Left renal pelvis (tissue), 4 donors: ENCODE results near the gene PDE4B. TPM values are rescaled to one million over a fixed set of nuclear protein-coding genes. Genes with fewer than 3 reads are reported as not detected.

Experiments
- DNase-seq, 4 donors: peaks; one replicate each; pipeline ENCODE4 v3.0.0-alpha.2; 2013; ENCODE audit warnings: low read depth in 4 of 4, low spot score in 3 of 4
- polyA plus RNA-seq, 4 donors: library from polyadenylated mRNA; unstranded; fragments of 120-200 nt; gene quantifications; one replicate each; pipeline ENCODE4 v1.2.1, GENCODE V29; 2013; ENCODE audit not compliant: insufficient read length in 4 of 4

PDE4B gene
- polyA plus RNA-seq, 4 donors = 6.5 to 11.2 (median 8.3) TPM

DNA sequence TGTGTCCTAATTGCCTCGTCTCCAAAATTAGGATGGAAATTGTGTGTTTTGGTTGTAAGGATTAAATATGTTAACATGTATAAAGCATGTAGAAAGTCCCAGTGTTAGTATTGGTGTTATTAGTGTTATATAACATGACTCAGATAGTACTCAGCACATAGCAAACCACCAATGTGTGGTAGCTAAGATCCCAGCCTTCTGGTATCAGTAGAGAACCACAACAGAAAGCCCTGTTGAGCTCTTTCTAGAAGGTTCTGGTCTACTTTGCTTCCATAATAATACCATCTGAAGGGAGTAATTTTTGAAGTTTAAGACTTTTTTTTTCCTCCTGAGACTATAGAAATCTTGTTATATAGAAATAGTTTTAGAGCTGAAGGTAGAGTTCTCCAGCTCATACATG is 481.9 kb downstream of the PDE4B start:
- DNase-seq = no peak

DNA sequence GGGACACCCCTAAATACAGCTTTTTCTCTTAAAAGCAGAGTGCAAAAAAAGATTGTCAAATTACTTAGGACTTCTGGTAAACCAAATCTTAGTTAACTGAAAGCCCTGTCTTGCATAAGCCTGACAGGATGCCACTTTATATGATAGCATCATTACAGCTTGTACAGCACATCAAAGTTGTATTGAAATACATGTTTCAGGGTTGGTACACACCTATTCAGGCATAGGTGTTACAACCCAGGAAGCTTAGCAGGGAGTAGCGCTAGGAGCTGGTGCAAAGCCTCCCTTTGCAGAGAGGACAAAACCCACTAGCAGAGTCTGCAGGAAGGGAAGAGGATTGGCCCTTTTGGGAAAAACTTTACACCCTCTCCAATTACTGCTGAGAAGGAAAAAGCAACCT is 482.4 kb downstream of the PDE4B start:
- DNase-seq = no peak

DNA sequence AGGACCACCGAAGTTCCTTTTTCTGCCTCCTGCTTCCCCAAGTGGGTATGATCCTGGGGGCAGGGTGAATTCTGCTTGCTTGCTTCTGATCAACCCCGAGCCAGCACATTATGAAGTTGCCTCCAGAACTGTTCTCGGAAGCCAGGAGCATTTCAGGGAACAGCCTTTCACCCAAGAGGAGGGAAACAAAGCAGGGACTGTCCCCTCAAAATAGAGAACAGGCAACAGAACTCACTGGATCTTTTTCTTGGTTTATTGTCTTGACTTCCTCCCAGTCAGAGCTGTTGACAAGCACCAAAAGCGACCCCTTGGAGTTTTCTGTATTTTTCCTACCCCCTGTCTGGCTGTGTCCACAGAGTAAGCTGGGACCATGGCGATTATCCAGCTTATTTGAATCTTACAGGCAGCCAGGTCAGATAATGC is 482.9 kb downstream of the PDE4B start:
- DNase-seq = no peak

DNA sequence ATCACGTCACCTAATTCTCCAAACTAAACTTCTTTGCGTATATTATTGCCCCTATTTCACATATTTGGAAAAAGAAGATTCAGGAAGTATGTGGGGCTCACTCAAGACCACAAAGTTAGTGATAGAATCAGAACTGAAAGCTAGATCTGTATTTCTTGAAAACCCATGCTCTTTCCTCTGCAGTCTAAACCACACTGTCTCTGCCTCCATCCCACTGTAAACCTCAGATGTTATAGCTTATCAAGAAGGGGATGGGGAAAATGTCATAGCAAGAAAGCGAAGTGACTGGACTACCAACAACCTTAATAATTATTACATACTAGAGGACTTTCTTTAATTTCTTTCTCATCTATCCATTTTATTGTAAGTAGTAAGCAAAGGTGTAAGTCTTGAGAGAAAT is 483.5 kb downstream of the PDE4B start:
- DNase-seq = no peak

DNA sequence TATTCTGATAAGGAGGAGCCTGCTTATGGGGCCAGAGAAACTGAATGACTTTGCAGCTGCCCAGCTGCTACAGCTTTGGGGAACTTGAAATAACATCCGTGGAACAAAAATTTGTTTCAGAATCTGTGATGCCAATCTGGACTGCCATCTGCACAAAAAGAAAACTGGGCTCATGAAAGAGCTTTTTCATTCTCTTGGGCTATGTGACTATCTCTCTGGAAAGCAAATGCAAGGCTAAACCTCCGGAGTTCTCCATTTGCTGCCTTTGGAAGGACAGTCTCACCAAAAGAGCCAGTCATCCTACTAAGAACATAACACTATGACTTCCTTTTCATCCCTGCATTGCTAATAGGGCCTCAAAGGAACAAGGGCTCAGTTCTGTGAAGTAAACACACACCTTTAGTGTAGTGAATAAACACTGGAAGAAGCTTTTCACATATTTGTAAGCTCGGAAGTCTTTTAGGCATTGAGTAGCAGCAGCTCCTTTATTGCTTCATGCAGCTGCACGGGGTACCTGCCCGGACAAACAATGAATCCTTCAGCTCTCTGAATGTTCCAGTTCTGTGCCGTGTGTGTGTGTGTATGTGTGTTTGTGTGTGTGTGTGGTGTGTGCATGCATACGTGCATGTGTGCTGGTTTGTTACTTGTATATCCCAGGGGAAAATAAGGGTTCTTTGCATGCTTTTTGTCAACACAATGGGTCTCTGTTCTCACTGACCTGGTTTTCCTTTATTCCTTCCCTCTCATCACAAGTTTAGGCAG is 485.7 kb downstream of the PDE4B start:
- no peak for DNase-seq

DNA sequence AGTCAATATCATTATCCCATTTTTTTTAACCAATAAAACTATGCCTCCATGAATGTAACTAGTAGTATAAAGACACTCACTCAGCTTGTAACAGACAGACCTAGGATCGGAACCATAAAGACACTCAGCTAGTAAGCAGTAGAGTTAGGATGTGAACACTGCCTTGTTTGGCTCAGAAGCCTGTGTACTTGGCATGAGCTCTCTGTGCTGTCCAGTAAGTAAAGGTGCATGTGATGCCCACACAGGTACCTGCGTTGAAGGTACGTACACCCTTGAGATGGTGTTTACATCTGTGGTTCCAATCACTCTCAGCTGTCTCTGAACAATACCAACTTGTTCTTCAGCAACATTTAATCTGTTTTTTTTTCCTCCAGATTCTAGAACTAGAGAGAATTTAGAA is 489.1 kb downstream of the PDE4B start:
- DNase-seq = no peak

DNA sequence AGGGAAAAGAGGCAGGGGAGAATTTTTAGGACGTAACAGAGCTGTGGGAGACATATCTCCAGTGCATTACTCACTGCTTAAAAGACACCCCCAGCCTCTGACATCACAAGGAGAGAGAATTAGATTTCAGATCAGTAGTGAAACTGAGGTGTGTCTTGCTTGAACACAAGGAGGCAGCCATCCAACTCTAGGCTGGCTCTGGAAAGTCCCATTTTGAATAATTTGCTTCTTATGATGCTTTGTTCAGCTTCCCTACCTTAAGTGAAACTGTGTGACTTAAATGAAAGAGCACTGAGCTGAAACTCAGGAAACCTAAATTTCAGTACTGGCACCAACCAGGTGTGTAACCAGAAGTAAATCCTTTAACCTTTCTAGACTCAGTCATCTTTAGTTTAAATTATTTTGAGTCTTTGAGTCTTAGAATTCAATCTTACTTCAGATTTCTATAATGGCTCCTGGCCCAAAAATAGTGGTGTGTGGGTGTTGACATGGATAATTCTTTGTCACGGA is 489.7 kb downstream of the PDE4B start:
- no peak for DNase-seq

DNA sequence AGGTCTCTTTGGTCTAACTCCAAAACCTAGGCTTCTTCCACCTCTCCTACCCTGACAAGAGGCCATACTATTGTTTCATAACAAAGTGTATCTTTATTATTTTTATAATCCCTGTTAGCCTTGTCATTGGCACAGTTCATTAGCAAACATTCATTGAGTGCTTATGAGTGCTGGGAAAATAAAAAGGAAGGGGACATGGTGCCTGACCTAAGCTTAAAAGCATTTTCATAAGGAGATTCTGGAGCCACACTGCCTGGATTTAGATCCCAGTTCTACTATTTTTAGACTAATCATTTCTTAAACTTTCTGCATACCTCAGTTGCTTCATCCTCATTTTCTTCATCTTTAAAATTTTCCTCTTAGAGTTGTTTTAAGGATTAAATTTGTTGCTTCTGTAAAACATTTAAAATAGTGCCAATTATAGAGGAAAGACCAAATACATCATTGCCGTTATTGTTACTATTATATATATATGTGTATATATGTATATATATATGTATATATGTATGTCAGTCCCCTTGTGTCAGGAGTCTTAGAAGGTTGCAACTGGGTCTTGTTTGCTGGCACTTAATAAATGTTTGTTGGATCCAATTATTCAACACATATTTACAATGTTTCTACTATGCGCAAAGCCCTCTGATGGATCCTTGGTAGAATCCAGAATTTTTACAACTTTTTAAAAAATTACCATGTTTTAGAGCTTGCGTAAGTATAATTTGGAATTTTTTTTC is 490.4 kb downstream of the PDE4B start:
- no peak for DNase-seq

DNA sequence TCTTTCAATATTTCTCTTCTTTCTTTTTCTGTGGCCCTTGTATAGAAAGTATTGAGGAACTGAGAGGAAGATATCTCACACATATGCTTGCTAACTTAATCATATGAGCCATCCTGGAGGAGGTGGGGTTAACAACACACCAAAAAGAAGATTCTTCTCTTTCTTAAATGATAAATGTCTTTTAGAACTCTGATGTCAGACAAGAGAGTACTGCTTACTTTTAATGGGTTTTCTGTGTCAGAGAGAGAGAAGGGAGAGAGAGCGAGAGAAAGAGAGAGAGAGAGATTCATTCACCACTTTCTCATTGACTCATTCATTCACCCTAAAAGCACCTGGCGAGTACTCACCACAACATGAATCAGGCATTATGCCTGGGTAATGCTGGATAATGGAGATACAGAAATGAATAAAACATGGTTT is 490.9 kb downstream of the PDE4B start:
- DNase-seq = no peak

DNA sequence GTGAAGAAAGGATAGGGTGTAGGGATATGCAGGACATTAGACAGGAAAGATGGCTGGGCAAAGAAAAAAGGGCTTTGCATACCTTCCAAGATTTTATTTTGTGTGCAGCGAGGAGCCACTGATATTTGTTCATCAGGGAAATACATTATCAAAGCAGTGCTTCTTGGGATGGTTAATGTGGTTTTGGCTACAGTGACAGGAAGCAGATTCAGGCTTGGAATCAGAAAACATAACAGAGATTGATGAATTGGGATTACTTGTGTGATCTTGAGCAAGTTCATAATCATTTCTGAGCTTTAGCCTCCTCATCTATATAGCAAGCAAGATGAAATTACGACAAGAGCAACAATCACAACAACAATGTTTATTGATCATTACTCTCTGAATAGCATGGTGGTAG is 492.1 kb downstream of the PDE4B start:
- no peak for DNase-seq

DNA sequence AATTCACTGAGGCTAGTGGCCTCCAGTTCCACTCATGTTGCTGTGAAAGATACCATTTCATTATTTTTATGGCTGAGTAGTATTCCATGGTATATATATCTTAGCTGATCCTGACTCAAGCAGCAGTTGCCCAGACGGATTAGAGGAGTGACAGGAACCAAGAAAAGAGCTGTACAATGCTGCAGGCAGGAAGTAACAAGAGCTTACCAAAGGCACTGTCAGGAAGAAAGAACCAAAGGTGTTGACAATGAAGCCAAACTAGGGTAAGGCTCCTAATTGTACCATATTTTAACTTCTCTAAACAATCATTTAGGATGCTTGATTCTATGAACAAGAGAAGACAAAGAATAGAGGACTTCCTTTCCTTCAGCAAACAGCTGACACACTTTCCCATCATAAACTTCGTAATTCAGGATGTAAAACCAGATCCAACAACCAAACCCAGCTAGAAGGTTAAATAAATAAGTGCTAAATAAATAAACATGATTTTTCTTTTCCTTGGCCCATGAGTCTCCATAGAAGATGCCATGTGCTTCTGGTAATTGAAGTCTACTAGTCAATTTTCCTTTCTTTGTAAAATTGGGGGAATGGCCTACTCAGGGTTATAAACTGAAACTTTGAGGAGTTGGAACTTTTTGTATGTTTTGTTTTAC is 493.0 kb downstream of the PDE4B start:
- DNase-seq = no peak

DNA sequence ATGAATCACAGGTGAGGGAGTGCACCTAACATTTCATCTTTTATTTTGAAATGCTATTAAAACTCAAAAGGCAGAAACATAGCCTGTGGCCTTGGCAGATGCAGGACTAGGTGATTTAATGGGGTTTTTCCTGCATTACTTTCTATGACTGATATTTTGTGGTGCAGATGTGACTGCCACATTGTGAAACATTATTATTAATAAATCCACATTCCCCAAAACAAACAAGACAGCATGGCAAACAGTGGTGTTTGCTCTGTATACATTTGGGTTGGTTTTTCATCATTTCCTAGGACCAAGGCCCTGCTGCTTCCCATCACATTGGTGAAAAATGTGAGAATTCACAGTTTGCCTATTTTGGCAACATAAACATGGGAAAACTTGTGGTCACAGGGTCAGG is 493.6 kb downstream of the PDE4B start:
- no peak for DNase-seq

DNA sequence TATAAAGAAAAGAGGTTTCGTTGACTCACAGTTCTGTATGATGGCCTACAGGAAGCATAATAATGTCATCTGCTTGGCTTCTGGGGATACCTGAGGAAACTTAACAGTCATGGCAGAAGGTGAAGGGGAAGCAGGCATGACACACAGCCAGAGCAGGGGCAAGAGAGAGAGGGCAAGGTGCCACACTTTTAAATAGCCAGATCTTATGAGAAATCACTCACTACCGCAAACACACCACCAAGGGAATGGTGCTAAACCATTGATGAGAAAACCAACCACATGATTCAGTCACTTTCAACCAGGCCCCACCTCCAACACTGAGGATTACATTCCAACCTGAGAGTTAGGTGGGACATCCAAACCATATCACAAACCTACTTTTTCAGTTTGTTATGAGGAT is 495.4 kb downstream of the PDE4B start:
- DNase-seq = no peak

DNA sequence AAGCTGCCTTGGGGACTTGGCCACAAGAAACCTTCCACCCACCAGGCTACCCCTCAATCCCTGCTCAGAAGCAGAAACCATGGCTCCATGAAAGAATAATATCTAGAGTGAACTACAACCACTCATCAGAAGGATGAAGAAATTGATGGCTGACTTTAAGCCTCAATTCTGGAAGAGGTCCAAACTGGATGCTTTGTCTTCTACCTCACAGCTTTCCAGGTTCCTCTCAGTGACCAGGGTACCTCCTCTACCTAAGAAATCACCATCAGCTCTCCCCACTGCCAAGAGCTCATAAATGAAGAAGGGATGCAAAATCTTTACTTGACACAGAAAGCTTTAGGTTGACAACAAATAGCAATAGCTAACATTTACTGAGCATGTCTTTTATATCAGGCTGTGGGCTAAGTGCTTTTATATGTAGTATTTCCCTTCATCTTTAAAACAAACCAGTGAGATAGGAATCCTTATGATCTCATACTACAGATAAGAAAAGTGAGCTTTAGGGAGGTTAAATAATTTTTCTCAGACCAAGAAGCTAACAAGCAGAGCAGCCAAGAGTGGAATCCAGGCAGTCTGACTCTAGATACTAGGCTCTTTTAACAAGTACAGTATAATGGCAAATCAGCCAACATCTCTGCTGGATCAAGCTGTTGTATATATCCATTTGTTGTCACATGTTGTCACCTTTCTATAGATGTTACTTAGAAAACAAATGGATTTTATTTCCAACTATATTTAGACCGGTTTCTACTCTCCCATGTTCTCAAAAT is 498.3 kb downstream of the PDE4B start:
- no peak for DNase-seq

DNA sequence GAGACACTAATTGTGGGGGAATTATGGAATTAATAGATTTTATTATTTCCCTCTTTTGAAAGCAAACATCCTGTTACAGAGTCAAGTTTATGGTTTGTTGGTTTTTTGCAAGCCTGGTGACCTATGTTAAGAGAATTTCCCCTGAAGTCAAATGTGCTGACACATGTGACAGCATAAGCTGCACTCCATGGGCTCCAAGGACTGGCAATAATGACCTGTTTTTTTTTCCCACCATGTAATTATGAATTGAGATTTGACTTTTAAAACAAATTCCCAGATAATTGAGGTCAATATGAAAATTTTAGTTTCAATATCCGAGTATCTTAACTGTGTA is 498.8 kb downstream of the PDE4B start:
- no peak for DNase-seq

DNA sequence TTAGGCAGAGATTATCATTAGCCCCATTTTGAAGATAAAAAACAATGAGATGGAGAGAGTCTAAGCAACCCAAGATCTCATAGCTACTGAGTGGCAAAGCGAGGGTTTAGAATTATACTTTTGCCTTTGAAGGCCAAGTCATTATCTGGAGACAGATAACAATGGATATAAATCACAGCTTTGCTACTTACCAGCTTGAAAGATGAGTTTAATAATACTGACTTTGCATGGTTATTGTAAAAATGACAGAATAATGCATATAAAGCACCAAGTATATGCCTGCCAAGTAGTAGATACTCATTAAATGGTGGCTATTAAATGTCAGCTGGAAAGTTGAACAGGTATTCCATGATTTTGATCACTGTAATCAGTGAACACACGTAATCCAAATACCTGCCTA is 499.6 kb downstream of the PDE4B start:
- no peak for DNase-seq

DNA sequence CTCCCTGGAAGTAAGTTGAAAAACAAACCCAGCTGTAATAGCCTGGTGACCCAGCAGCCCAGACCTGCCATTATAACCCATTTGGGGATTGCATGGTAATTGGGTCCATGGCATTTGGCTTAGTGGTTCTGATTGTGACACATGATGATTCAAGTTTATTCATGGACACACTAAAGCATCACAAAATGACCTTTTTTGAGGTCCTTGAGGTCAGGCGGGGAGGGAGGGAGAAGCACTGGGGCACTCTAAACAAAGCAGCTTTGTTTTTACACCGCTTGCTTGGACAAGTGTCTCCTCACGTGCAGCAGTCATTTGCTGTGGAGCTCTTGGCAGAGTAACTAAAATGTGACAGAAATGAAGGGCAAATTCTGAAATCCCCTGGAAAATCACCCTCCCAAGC is 500.2 kb downstream of the PDE4B start:
- DNase-seq = no peak

DNA sequence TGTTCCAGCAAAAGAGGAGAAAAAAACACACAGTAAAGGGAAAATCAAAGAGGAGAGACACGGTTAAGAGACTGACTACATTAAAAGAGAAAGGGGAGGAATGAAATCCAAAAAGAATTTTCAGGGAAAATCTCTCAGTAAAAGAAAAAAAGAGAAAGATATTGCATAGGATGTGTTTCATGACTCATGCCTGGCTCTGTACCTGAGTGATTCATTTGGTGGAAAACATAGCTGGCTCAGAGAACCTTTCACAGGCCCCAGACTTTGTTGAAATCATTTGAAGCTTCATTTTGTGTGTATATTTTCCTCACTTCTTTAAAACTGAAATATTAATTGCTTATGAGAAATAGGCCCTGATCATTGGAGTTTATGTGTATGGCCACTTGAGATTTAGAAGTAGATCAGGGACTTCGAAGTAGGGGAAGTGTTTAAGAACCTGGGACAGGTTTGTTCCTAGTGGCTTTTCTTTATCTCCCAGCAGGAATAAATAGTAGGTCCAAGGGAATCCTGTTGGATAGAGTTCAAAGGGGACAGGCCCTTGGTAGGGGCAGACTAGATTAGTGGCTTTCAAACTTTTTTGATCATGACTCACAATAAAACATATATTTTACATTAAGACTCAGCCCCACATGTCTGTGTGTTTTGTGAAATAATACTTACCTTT is 502.1 kb downstream of the PDE4B start:
- DNase-seq = no peak

DNA sequence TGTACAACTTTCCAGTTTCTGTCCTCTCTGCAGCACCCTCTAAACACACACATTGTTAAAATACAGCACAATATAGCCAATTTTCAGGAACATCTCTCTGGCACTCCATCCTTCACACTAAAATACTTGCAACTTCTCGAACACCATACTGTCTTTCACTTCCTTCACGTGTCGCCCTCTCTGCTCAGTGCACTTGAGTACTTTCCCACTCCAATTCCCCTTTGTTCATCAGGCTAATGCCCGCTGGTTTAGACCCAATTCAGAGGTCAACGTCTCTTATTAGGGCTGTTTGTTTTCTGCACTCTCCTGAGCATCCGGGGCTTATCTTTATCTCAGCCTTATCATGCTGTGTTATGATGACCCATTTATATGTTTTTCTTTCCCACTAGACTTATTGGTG is 503.1 kb downstream of the PDE4B start:
- DNase-seq = no peak

DNA sequence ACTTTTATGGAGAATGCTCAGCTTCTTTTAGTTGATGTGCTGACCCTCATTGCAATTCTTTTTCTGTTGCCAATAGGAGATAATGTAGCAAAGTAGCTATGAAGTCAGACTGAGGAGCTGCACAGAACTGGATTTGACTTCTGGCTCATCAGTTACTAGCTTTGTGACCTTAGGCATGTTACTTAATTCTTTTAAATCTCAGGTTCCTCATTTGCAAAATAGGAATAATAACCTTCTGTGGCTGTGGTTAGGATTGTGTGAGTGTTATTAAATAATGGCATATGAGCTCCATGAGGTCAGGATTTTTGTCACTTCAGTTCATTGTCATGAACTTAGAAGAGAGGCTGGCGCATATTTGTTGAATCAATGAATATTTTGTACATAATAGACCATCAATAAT is 503.7 kb downstream of the PDE4B start:
- no peak for DNase-seq
